SU-DHL-6 (cell line): Measurements from ENCODE around the gene WDCP.

Experiments
- CTCF ChIP-seq: fragments of 200-600 bp; sonication (generic); IDR thresholded peaks from one replicate; pipeline ENCODE4 v1.5.1; 2017; ENCODE audit warnings: antibody characterized with exemption, mild to moderate bottlenecking, low read length, moderate library complexity; ENCODE audit not compliant: insufficient read depth, poor library complexity, severe bottlenecking
- EZH2phosphoT487 ChIP-seq: fragments of 200-600 bp; sonication (generic), shearing (Covaris generic); conservative IDR thresholded peaks from 2 replicates; pipeline ENCODE4 v1.6.1; 2018; ENCODE audit warnings: mild to moderate bottlenecking, antibody characterized with exemption, low read length, moderate library complexity, mixed read lengths

GRCh38 chr2:24077535-24077877, 30.3 kb upstream of the WDCP start:
- TF ChIP-seq CTCF (no peak), EZH2phosphoT487 (no peak)
